ENCODE results near the gene POU3F1. TPM values are rescaled to one million over a fixed set of nuclear protein-coding genes. Genes with fewer than 3 reads are reported as not detected.
"Not testable (repeated sequence)": the region's sequence is repeated elsewhere in the genome, so short reads cannot be mapped to it uniquely, and the experiment has no call there.

The POU3F1 gene
- total RNA-seq, 2 donors from 2014 or later, result 0.09 TPM; not detected in 1

DNA sequence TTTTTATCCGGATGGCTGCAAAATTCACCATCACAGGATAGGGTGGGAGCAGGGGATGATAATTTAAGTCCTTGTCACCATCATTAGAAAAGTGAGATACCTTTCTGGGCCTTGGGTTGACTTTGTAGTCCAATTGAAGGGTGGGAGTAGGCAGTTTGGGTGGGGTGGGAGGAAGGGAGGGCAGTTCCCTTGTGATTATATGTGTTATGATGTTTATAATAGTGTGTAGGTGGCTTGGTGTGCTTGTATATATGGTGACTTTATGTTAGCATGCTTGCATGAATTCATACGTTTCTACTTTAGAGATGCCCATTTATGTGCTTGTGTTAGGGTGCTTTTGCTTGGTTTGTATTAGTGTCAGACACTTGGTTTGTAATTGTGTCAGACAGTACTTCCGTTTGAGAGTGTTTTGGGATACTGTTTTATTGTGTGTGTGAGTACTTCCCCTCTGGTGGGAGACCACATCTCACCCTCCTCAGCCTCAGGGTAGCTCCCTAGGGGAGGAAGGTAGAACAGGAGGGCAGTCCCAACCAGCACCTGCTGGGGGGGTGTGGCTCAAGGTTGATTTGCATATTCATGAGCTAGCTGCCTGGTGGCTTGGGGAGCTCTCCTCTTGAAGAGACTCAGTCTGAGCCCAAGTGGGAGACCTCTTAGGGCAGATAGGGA lies 6.3 kb upstream of the POU3F1 start:
- intact Hi-C loops (cut with DNase I), result no loop called here
- ATAC-seq, result no peak
- no peak for DNase-seq

DNA sequence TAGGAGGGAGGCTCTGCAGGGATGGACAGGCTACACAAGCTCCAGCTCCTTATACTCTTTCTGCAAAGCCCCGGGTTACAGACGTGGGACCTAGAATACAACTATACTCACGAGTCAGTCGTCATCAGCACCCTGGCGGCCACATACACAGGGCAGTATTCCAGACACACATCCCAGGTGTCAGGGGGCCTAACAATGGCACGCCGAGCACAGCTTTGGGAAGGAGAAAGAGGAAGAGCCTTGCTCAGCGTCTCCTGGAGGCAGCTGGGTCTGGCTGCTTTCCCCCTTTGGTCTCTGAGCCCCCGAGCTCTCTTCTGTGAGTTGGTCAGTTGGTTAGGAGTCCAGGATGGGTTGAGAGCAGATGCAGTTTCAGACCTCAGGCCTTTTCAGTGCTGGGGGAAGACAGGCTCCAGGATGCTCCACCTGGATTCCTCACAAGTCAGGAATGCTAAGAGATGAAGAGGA lies 4.5 kb upstream of the POU3F1 start:
- ATAC-seq (no peak), DNase-seq (no peak)
- intact Hi-C loops (cut with DNase I), result no loop called here

- DNase-seq, result no peak
- intact Hi-C loops (cut with DNase I), result no loop called here
- ATAC-seq, result no peak
Observed at GRCh38 chr1:38050397-38051078, 3.9 kb upstream of the POU3F1 start.

- DNase-seq, result no peak
- intact Hi-C loops (cut with DNase I), result loop anchor here in 1 of 2 donors (10.0 kb wide), 1 partner anchor 787 kb away; no protein-coding TSS in a partner anchor
Observed at GRCh38 chr1:38047603-38048141, 1.1 kb upstream of the POU3F1 start.

DNA sequence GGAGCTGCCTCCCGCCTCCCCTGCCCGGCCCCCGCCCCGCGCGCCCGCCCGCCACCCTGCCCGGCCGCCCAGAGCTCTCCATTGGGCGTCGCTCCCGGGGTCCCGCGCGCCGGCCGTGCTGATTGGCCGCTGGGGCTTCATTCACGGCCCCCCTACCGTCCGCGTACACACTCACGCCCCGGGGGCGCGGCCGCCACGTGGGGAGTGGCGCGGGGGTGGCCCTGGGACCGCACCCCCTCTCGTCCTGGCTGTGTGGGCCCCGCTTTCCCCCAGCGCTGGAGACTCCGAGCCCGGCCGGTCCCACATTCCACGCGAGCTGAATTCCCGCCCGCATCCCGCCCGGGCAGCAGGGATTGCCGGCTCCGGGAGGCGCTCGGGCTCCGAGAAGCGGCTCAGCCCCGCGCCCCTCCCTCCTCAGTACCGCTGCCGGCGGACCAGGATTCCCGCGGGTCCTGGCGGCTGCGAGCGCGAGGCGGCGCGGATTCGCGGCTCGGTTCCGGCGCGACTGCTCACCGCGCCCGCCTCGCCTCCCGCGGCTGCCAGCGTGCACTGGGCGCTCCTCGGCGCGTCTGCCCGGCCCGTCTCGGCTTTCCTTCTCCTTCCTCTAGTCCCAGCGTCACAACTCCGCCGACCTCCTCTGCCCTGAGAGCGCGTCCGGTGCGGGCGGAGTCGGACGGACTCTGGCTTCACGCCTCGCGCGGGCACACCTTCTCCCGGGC lies 450 bp upstream of the POU3F1 start:
- intact Hi-C loops (cut with DNase I), result loop anchor here in 1 of 2 donors (10.0 kb wide), 1 partner anchor 788 kb away; no protein-coding TSS in a partner anchor

More at GRCh38 chr1:38047603-38048141, 1.1 kb upstream of the POU3F1 start:
- peak in 1 of 2 donors; percentile 2 for ATAC-seq

DNA sequence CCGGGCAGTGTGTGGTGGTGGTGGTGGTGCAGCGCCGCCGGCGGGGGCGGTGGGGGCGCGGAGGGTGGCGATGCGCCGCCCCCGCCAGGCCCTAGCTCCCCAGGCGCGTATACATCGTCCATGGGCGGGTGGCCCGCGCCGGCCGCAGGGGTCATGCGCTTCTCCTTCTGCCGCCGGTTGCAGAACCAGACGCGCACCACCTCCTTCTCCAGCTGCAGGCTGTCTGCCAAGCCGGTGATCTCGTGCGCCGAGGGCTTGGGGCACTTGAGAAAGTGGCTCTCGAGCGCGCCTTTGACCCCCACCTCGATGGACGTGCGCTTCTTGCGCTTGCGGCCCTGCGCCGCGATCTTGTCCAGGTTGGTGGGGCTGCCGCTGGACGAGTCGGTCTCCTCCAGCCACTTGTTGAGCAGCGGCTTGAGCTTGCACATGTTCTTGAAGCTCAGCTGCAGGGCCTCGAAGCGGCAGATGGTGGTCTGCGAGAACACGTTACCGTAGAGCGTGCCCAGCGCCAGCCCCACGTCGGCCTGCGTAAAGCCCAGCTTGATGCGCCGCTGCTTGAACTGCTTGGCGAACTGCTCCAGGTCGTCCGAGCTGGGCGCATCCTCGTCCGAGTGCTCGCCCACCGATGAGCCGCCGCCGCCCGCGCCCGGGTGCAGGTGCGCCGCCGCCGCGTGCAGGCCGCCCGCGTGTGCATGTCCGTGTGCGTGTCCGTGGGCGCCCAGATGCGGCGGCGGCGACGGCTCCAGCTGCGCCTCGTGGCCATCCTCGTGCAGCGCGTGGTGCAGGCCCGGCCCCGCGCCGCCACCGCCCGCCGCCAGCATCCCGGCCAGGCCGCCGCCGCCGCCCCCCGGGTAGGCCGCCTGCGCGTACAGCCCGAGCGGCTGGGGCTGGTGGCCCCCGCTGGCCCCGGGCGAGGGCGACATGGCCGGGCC lies 926 bp downstream of the POU3F1 start:
- DNase-seq (no peak), ATAC-seq (no peak)
- intact Hi-C loops (cut with DNase I), result loop anchor here in 1 of 2 donors (10.0 kb wide), 1 partner anchor 789 kb away; no protein-coding TSS in a partner anchor

More for the DNA sequence above, 450 bp upstream of the POU3F1 start:
- ATAC-seq (peak; percentile 95 to 98), DNase-seq (peak; percentile 90)

DNA sequence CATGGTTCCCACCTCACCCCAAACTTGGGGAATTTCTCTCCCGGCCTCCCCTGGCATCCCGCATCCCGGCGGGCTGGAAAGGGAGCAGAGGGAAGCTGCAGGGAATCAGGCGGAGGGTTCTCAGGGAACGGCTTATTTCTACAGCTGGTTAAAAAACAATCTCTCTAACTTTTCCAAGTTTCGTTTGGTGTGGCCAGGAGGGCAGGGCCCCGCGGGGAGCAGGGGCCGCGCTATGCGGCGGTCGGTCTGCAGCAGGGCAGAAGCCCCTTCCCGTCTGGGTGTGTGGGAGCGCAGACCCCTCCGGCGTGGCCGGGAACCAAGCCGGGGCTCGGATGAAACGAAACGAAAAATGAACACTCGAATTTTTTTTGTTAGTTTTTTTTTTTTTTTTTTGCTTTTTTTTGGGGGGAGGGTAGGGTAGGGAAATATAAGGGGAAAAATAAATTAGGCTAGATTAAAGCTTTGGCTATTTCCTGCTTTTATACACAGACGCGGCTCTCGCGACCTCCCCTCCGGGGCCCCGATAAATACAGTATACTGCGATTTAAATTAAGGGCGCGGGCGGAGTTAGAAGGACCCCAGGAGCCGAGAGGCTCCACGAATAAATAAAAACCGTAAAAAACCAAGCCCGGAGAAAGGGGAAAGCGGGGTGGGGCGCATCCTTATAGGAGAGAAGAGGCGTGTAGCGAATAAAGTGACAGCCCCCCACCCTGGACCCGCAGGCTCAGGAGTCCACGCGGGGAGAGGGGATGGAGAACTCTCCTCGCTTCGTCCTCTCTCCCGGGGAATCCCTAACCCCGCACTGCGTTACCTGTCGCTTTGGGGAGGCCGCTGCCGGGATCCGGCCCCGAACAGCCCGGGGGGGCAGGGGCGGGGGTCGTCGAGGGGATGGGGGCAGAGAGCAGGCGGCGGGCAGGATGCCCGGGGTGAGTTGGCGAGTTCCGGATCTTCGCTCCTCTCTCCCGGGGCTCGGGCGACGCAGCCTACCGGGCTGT lies 2.1 kb downstream of the POU3F1 start:
- DNase-seq (no peak), ATAC-seq (no peak)
- intact Hi-C loops (cut with DNase I), result loop anchor here in 1 of 2 donors (10.0 kb wide), 1 partner anchor 790 kb away; no protein-coding TSS in a partner anchor

GRCh38 chr1:38043036-38043747 lies 3.4 kb downstream of the POU3F1 start:
- intact Hi-C loops (cut with DNase I), result loop anchor here in 1 of 2 donors (10.0 kb wide), 1 partner anchor 792 kb away; no protein-coding TSS in a partner anchor
- ATAC-seq (no peak), DNase-seq (no peak)

- no peak for ATAC-seq
- intact Hi-C loops (cut with DNase I), result loop anchor here in 1 of 2 donors (10.0 kb wide), 1 partner anchor 793 kb away; no protein-coding TSS in a partner anchor
Observed at GRCh38 chr1:38041936-38042834, 4.4 kb downstream of the POU3F1 start.

DNA sequence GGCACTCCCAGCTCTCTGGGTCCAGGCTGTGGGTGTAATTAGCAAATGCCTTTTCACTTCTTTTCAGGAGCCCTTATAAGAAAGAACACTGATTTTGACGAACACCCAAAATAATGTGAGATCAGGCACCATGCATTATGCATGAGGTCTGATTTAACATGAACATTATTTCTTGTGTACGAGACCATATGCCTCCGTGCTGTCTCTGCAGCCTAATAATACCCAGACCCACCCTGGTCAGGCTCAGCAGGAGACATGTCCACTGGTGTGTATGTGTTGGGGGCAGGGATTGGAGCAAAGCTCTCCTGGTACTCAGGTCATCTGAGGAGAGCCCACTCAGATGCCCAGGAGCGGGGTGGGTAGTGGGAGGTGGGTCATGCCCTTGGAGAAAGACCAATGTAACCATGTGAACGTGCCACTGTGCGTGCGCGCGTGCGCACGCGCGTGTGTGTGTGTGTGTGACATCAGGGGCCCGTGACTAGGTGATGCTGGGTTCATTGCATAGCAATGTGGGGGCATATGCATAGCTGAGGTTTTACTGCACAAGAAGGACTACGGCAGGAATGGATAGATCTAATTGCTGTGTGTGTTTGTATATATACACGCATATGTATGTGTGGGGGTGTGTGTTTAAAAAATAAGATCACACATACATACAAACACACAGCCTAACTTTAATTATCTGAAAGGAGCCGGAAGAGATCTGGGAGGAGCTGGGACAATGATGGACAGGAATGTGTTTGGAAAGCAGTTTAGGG lies 7.1 kb downstream of the POU3F1 start:
- no peak for ATAC-seq
- no peak for DNase-seq
- intact Hi-C loops (cut with DNase I), result loop anchor here in 1 of 2 donors (10.0 kb wide), 1 partner anchor 795 kb away; no protein-coding TSS in a partner anchor

More at GRCh38 chr1:38041936-38042834, 4.4 kb downstream of the POU3F1 start:
- no peak for DNase-seq

DNA sequence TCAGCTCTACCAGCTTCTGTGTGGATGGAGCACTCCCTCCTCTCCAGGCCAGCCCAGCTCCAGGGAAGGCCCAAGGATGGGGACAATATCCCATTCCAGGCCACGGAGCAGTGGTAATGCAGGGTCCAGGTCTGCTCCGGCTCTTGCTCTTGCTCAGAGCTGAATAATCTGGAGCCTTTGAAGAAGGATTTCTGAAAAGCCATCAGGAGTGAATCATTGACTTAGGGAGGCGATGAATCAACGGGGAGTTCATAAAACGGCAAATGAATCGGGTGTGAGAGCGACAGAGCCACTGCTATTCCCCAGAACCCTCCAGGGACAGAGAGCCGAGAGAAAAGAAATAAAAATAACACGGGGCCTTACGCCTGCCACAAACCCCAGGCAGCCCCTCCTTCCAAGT lies 7.7 kb downstream of the POU3F1 start:
- ATAC-seq, result no peak
- intact Hi-C loops (cut with DNase I), result no loop called here
- no peak for DNase-seq

DNA sequence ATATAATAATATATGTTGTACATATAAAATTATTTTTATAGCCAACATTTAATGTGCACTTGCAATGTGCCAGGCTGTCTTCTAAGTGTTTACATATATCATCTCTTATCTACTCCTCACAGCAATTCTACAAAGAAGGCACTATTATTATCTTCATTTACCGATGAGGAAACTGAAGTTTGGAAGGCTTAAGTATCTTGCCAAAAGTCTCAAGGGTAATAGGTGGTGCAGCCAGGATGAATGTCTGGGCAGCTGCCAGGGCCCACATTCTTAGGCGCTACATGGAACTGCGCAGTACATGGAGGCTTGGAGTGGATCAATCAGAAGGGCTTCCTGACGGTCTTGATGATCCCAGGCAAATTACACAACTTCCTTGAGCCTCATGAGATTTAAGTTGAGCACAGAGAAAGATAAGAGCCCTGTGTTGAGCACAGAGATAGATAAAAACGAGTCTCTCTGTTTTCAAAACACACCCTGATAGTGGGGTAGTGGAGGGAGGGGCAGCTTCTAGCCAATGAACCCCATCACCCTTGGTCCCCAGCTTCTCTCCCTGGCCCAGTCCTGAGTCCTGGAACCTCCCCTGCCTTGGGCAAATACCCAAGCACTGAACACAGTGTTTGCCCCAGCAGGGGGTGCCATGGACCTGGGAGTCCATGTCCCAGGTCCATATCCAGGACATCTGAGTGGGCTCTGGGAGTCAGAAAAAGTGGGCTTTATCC lies 9.2 kb downstream of the POU3F1 start:
- ATAC-seq (no peak), DNase-seq (no peak)
- intact Hi-C loops (cut with DNase I), result no loop called here

DNA sequence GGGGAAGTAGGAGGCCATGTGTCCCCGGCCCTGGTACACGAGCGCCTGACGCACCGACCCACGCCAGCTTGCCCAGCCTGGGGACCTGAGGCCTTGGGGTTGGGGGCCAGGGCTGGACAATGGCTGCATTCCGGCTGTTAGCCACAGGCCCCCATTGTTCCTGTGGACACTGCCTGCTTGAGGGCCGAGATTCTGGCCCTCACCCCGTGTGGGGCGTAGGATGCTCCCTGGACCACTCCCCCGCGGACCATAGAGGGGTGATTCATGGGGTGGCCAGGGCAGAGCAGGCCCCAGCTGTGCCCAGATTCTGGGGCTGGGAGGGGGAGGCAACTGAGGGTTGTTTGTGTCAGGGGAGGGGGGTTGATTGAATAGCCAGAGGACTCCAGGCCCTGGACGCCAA lies 11.7 kb downstream of the POU3F1 start:
- no peak for ATAC-seq
- no peak for DNase-seq
- intact Hi-C loops (cut with DNase I), result no loop called here

- not testable (repeated sequence) for ATAC-seq
Observed at GRCh38 chr1:38032992-38033391, 13.6 kb downstream of the POU3F1 start.

More at GRCh38 chr1:38032992-38033391, 13.6 kb downstream of the POU3F1 start:
- intact Hi-C loops (cut with DNase I); DNase-seq: not testable (repeated sequence)
